Heart right ventricle (tissue), 16 donors: ENCODE data around the gene EQTN. TPM values are rescaled to one million over a fixed set of nuclear protein-coding genes. Genes with fewer than 3 reads are reported as not detected.

Experiments
- ATAC-seq, 8 donors: fragments of 200-7000 bp; cut with Tn5 transposase; one replicate each; pipeline ENCODE4 v1.9.1; 2020; ENCODE audit warnings: mild to moderate bottlenecking in 8 of 8, moderate library complexity in 8 of 8, moderate number of reproducible peaks in 1 of 8
- DNase-seq, 2 donors: peaks; one replicate each; pipeline ENCODE4 v3.0.0-alpha.2; 2020
- H3K27ac ChIP-seq, 10 donors: fragments of 200-600 bp; sonication (generic) in 2 of 10; one replicate each; pipeline versions ENCODE4 v1.5.0 to v1.8.0; 2020 to 2022; ENCODE audit warnings: mild to moderate bottlenecking in 3 of 10
- H3K27me3 ChIP-seq, 7 donors: fragments of 200-600 bp; one replicate each; pipeline ENCODE4 v1.8.0; 2021 to 2022; ENCODE audit warnings: mild to moderate bottlenecking in 2 of 7
- H3K36me3 ChIP-seq, 9 donors: fragments of 200-600 bp; sonication (generic) in 1 of 9; one replicate each; pipeline versions ENCODE4 v1.5.0 to v1.8.0; 2020 to 2022; ENCODE audit warnings: mild to moderate bottlenecking in 2 of 9
- H3K4me1 ChIP-seq, 9 donors: fragments of 200-600 bp; sonication (generic) in 1 of 9; one replicate each; pipeline versions ENCODE4 v1.5.0 to v1.8.0; 2020 to 2022; ENCODE audit warnings: mild to moderate bottlenecking in 4 of 9
- H3K4me3 ChIP-seq, 10 donors: fragments of 200-600 bp; sonication (generic) in 2 of 10; one replicate each; pipeline versions ENCODE4 v1.5.0 to v1.8.0; 2020 to 2022; ENCODE audit warnings: mild to moderate bottlenecking in 7 of 10, moderate library complexity in 2 of 10
- H3K9me3 ChIP-seq, 11 donors: fragments of 200-600 bp in 10 of 11; sonication (generic) in 2 of 11; one replicate each; pipeline versions ENCODE4 v1.5.0 to v1.8.0; 2013 to 2022; ENCODE audit warnings: mild to moderate bottlenecking in 2 of 11, control low read depth in 1 of 11, moderate library complexity in 1 of 11
- CTCF ChIP-seq, 9 donors: fragments of 200-600 bp; sonication (generic) in 2 of 9; IDR thresholded peaks; one replicate each; pipeline versions ENCODE4 v1.5.0 to v1.8.0; 2021 to 2022; ENCODE audit warnings: antibody characterized with exemption in 9 of 9, mild to moderate bottlenecking in 5 of 9, moderate library complexity in 1 of 9
- WGBS, 2 donors: extraction: QIAGEN DNeasy Blood & Tissue Kit; methylation state at CpG; one replicate each; pipeline ENCODE4 v1.1.7; 2013; ENCODE audit warnings: inconsistent platforms in 1 of 2; 5-methylcytosine and 5-hydroxymethylcytosine counted together
- intact Hi-C, 10 donors: fragments of 100-400 bp; cut with DNase I; formaldehyde crosslinking; loops; one replicate each; pipeline versions ENCODE4 v1.11.1 to v1.14.2; 2022
- polyA plus RNA-seq, 2 donors: library from polyadenylated mRNA; stranded (reverse); fragments of 200-250 nt; gene quantifications; one replicate each; pipeline ENCODE4 v1.2.3, GENCODE V29; 2013
- total RNA-seq, 10 donors: library from RNA; stranded (reverse); fragmentation: NEBNext Ultra II Directional in 3 of 10; extraction: Animal tissue kit (Norgen Biotek cat#: 25700) in 3 of 10; gene quantifications; one replicate each; pipeline versions ENCODE4 v1.2.1 to v1.2.4, GENCODE V29; 2021 to 2023
- donor health status: Arrhythmogenic right ventricular cardiomyopathy.
- donor health status: ischemic (EF 13 %, LVEDD 7.1; RV severe dilation, severe dysfunction).
- donor health status: healthy with polysubstance abuse.
- donor health status: DM: no; HTN: yes; CAD: no.
- donor health status: DM: no; HTN: no; CAD: no.
- donor health status: ischemic (EF 25% LVEDD 6.9; RV normal size, moderate dysfunction).
- donor health status: ischemic (EF 25% LVEDD 5.7; RV mildly dilated, moderate dysfunction).
- donor health status: healthy.
- donor health status: DM: yes; HTN: yes; CAD: no.
- donor health status: Ischemic cardiomyopathy.
- donor health status: ischemic (EF 35%, LVEDD 5.7; RV mildly dilated, moderate dysfunction).
- donor health status: nonischemic (EF 11% LVEDD 7.7; RV severe dilation, severe dysfunction).
- donor health status: DM: yes; HTN: yes; CAD: no.
- donor health status: PGD.
- donor health status: ischemic (EF 29% LVEDD 5.4; RV normal size, mild dysfunction).
- donor health status: nonischemic (EF 23%, LVEDD 6.1; RV moderate dilation, normal function).

EQTN gene
- total and polyA plus RNA-seq, 12 donors, result not detected

GRCh38 chr9:27337236-27337635 lies 40.3 kb upstream of the EQTN start:
- Histone ChIP-seq H3K27ac (no peak overlapping the region), H3K4me3 (no peak overlapping the region), H3K27me3 (no peaks in the 10 kb centered on the region), H3K36me3 (no peaks in the 10 kb centered on the region), H3K4me1 (peaks cover 8 to 61% (median 40%) of the 10 kb centered on the region in 9 donors), H3K9me3 (no peaks in the 10 kb centered on the region)
- TF ChIP-seq CTCF (IDR thresholded peaks at IDR 0.05), result no peak
- intact Hi-C loops, result loop anchor here in 1 of 10 donors (5.0 to 10.0 kb wide), 2 partner anchors 62 to 85 kb away; no protein-coding TSS in a partner anchor
- ATAC-seq, result no peak
- no peak for DNase-seq
- 89 to 91% methylated on average over 3 of the region's 3 CpGs for WGBS, 2 donors

DNA sequence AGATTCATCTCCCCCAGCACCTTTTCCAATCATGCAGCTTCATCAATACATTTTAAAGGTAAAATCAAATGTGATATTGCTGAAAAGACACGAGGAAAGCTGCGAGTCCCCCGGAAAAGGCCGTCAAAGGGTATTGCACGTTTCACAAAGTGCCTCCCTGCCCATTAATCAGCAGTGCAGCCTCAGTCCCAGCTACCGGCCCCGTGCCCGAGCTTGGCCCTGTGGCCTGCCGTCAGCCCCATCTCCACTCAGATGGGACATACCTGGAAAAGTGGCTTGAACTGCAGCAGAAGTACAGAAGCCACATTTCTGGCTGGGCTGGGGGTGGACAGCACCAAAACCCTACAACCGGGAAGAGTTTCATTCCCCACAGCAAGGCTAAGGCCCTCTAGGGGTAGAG lies 39.9 kb upstream of the EQTN start:
- Histone ChIP-seq H3K27ac (no peak overlapping the region), H3K4me3 (no peak overlapping the region), H3K27me3 (no peaks in the 10 kb centered on the region), H3K36me3 (no peaks in the 10 kb centered on the region), H3K4me1 (peaks cover 8 to 57% (median 40%) of the 10 kb centered on the region in 9 donors), H3K9me3 (no peaks in the 10 kb centered on the region)
- ATAC-seq (no peak), DNase-seq (no peak)
- intact Hi-C loops, result loop anchor here in 1 of 10 donors (5.0 to 10.0 kb wide), 2 partner anchors 62 to 85 kb away; no protein-coding TSS in a partner anchor
- WGBS, 2 donors, result 95 to 96% methylated on average over 10 of the region's 10 CpGs
- no peak for TF ChIP-seq CTCF (IDR thresholded peaks at IDR 0.05)

- H3K4me3 ChIP-seq, result no peak overlapping the region
- peaks cover 8 to 50% (median 40%) of the 10 kb centered on the region in 9 donors for H3K4me1 ChIP-seq
- DNase-seq (no peak), ATAC-seq (no peak)
- H3K27ac ChIP-seq, result no peak overlapping the region
- H3K36me3 ChIP-seq, result no peaks in the 10 kb centered on the region
- no peak for TF ChIP-seq CTCF (IDR thresholded peaks at IDR 0.05)
- no peaks in the 10 kb centered on the region for H3K9me3 ChIP-seq
- H3K27me3 ChIP-seq, result no peaks in the 10 kb centered on the region
- 95 to 100% methylated on average over 1 of the region's 1 CpG for WGBS, 2 donors
- intact Hi-C loops, result loop anchor here in 1 of 10 donors (5.0 to 10.0 kb wide), 2 partner anchors 61 to 86 kb away; no protein-coding TSS in a partner anchor
Observed at GRCh38 chr9:27336126-27336525, 39.2 kb upstream of the EQTN start.

DNA sequence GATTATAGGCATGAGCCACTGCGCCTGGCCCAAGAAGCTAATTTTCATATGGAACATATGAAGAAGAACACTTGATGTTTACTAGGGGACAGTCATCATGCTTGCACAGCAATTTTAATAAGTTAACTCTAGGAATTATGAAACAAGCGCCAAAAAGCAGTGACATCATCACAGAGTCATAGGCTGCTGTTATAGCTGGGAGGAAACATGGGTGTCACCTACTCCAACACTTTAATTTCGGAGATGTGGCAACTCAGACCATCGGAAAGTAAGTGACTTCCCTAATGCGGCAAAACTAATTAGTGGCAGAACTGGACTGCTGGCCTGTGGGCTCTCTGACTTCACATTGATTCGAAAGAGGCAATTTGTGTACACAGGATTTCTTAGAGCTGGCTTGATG lies 38.1 kb upstream of the EQTN start:
- peaks cover 8 to 40% (median 33%) of the 10 kb centered on the region in 9 donors for H3K4me1 ChIP-seq
- H3K27me3 ChIP-seq, result no peaks in the 10 kb centered on the region
- ATAC-seq (no peak), DNase-seq (no peak)
- no peaks in the 10 kb centered on the region for H3K36me3 ChIP-seq
- WGBS, 2 donors, result 86 to 94% methylated on average over 6 of the region's 6 CpGs
- peak overlapping the region in 1 of 10 donors; percentile 44 for H3K27ac ChIP-seq
- intact Hi-C loops, result loop anchor here in 1 of 10 donors (5.0 to 10.0 kb wide), 2 partner anchors 60 to 87 kb away; no protein-coding TSS in a partner anchor
- no peak for TF ChIP-seq CTCF (IDR thresholded peaks at IDR 0.05)
- H3K9me3 ChIP-seq, result no peaks in the 10 kb centered on the region
- H3K4me3 ChIP-seq, result no peak overlapping the region
